Glutamatergic neuron (in vitro differentiated cells): ENCODE results near the gene GPR107. TPM values are rescaled to one million over a fixed set of nuclear protein-coding genes. Genes with fewer than 3 reads are reported as not detected.
A peak's percentile ranks its signal among the peaks of the same experiment; 100 is the strongest.

Experiments used
- DNase-seq: peaks from one replicate; pipeline ENCODE4 v3.0.0; 2022
- H3K27ac Mint-ChIP-seq: one replicate; pipeline ENCODE4 v1.8.0; 2020; ENCODE audit warnings: mild to moderate bottlenecking, mixed read lengths, inconsistent platforms; ENCODE audit not compliant: unreplicated experiment
- H3K27me3 Mint-ChIP-seq: one replicate; pipeline ENCODE4 v1.8.0; 2020; ENCODE audit warnings: mild to moderate bottlenecking, moderate library complexity, mixed read lengths, inconsistent platforms; ENCODE audit not compliant: unreplicated experiment
- H3K36me3 Mint-ChIP-seq: one replicate; pipeline ENCODE4 v1.8.0; 2020; ENCODE audit warnings: mild to moderate bottlenecking, mixed read lengths, inconsistent platforms; ENCODE audit not compliant: unreplicated experiment
- H3K4me1 Mint-ChIP-seq: one replicate; pipeline ENCODE4 v1.8.0; 2020; ENCODE audit warnings: mild to moderate bottlenecking, low read depth, mixed read lengths, inconsistent platforms; ENCODE audit not compliant: unreplicated experiment
- H3K4me3 Mint-ChIP-seq: one replicate; pipeline ENCODE4 v1.8.0; 2020; ENCODE audit warnings: mild to moderate bottlenecking, mixed read lengths, inconsistent platforms; ENCODE audit not compliant: unreplicated experiment
- H3K9me3 Mint-ChIP-seq: one replicate; pipeline ENCODE4 v1.8.0; 2020; ENCODE audit warnings: mild to moderate bottlenecking, moderate library complexity, mixed read lengths, inconsistent platforms; ENCODE audit not compliant: unreplicated experiment
- CTCF ChIP-seq: fragments of 200-600 bp; sonication (generic); IDR thresholded peaks from one replicate; pipeline ENCODE4 v1.5.0; 2021; ENCODE audit not compliant: partially characterized antibody, unreplicated experiment
- total RNA-seq: library from RNA; stranded (reverse); fragmentation: NEBNext Ultra II Directional; extraction: Animal tissue kit (Norgen Biotek cat#: 25700); gene quantifications from one replicate; pipeline ENCODE4 v1.2.1, GENCODE V29; 2021; ENCODE audit not compliant: unreplicated experiment

GPR107 gene
- total RNA-seq, 1 donor from 2014 or later, result 48.2 TPM

GRCh38 chr9:130045725-130046450 is 7.8 kb upstream of the GPR107 start:
- Mint-ChIP-seq H3K27ac (no peak overlapping the region), H3K4me1 (peaks cover 12% of the 10 kb centered on the region), H3K27me3 (peaks cover 16% of the 10 kb centered on the region), H3K9me3 (peaks cover 15% of the 10 kb centered on the region), H3K4me3 (no peak overlapping the region), H3K36me3 (peaks cover 4% of the 10 kb centered on the region)
- DNase-seq, result no peak
- no peak for TF ChIP-seq CTCF

- no peak for TF ChIP-seq CTCF
- no peak for DNase-seq
- H3K9me3 Mint-ChIP-seq, result peaks cover 4% of the 10 kb centered on the region
- H3K4me3 Mint-ChIP-seq, result no peak overlapping the region
- H3K4me1 Mint-ChIP-seq, result no peaks in the 10 kb centered on the region
- H3K27me3 Mint-ChIP-seq, result no peaks in the 10 kb centered on the region
- H3K27ac Mint-ChIP-seq, result no peak overlapping the region
- no peaks in the 10 kb centered on the region for H3K36me3 Mint-ChIP-seq
These were observed 4.1 kb upstream of the GPR107 start for GRCh38 chr9:130049431-130050210.

GRCh38 chr9:130050462-130050861 is 3.2 kb upstream of the GPR107 start:
- no peak overlapping the region for H3K4me3 Mint-ChIP-seq
- H3K36me3 Mint-ChIP-seq, result no peaks in the 10 kb centered on the region
- DNase-seq, result no peak
- TF ChIP-seq CTCF, result no peak
- no peaks in the 10 kb centered on the region for H3K4me1 Mint-ChIP-seq
- no peaks in the 10 kb centered on the region for H3K27me3 Mint-ChIP-seq
- H3K9me3 Mint-ChIP-seq, result peaks cover 4% of the 10 kb centered on the region
- H3K27ac Mint-ChIP-seq, result no peak overlapping the region

- H3K4me3 Mint-ChIP-seq, result no peak overlapping the region
- H3K27ac Mint-ChIP-seq, result no peak overlapping the region
- no peak for DNase-seq
- no peaks in the 10 kb centered on the region for H3K36me3 Mint-ChIP-seq
- no peak for TF ChIP-seq CTCF
- no peaks in the 10 kb centered on the region for H3K4me1 Mint-ChIP-seq
- peaks cover 4% of the 10 kb centered on the region for H3K9me3 Mint-ChIP-seq
- no peaks in the 10 kb centered on the region for H3K27me3 Mint-ChIP-seq
These were observed 1.9 kb upstream of the GPR107 start for GRCh38 chr9:130051855-130052254.

- Mint-ChIP-seq H3K27ac (peak overlapping the region; percentile 80), H3K4me1 (no peaks in the 10 kb centered on the region), H3K36me3 (no peaks in the 10 kb centered on the region), H3K27me3 (no peaks in the 10 kb centered on the region), H3K9me3 (peaks cover 5% of the 10 kb centered on the region), H3K4me3 (peak overlapping the region; percentile 86)
- DNase-seq, result no peak
- no peak for TF ChIP-seq CTCF
These were observed 600 bp upstream of the GPR107 start for GRCh38 chr9:130053109-130053503.
